Naive thymus-derived CD8-positive, alpha-beta T cell (primary cell): ENCODE results near the gene MYO10. TPM values are rescaled to one million over a fixed set of nuclear protein-coding genes. Genes with fewer than 3 reads are reported as not detected.
A peak's percentile ranks its signal among the peaks of the same experiment; 100 is the strongest.
"Not testable (repeated sequence)": the region's sequence is repeated elsewhere in the genome, so short reads cannot be mapped to it uniquely, and the experiment has no call there.

Experiments
- ATAC-seq, 2 donors: fragments of 150-1000 bp; cut with Tn5 transposase in 1 of 2; sonication (Bioruptor Pico), chemical (Tn5 transposase) in 1 of 2; 1 replicate in 1 of 2; 2 replicates in 1 of 2; pipeline ENCODE4 v1.10.0; 2021; ENCODE audit warnings: mild to moderate bottlenecking in 2 of 2, moderate library complexity in 2 of 2
- POLR2A ChIA-PET: fragments of 350-600 bp; sonication (Branson Sonifier 250); formaldehyde crosslinking; loops from one replicate; lab custom pipeline; 2021; ENCODE audit warnings: antibody characterized with exemption; lab: Charles Lee
- DNase-seq, 10 donors: peaks; one replicate each; pipeline versions ENCODE4 v3.0.0 to v3.0.0-alpha.2; 2020 to 2022
- H3K27ac Mint-ChIP-seq, 10 donors: one replicate each; pipeline ENCODE4 v1.8.0; 2020 to 2022; ENCODE audit warnings: mild to moderate bottlenecking in 10 of 10, mixed read lengths in 10 of 10, moderate library complexity in 4 of 10, inconsistent platforms in 1 of 10
- H3K27me3 Mint-ChIP-seq, 5 donors: one replicate each; pipeline ENCODE4 v1.8.0; 2021 to 2022; ENCODE audit warnings: mixed read lengths in 5 of 5
- H3K36me3 Mint-ChIP-seq, 3 donors: one replicate each; pipeline ENCODE4 v1.8.0; 2020 to 2022; ENCODE audit warnings: mixed read lengths in 3 of 3, mild to moderate bottlenecking in 2 of 3, inconsistent platforms in 1 of 3
- H3K4me1 Mint-ChIP-seq, 4 donors: one replicate each; pipeline ENCODE4 v1.8.0; 2021 to 2022; ENCODE audit warnings: mixed read lengths in 4 of 4
- H3K4me3 Mint-ChIP-seq, 10 donors: one replicate each; pipeline ENCODE4 v1.8.0; 2020 to 2022; ENCODE audit warnings: mild to moderate bottlenecking in 10 of 10, mixed read lengths in 10 of 10, moderate library complexity in 6 of 10, inconsistent platforms in 1 of 10
- H3K9me3 Mint-ChIP-seq, 9 donors: one replicate each; pipeline ENCODE4 v1.8.0; 2020 to 2022; ENCODE audit warnings: mixed read lengths in 9 of 9, mild to moderate bottlenecking in 3 of 9, inconsistent platforms in 1 of 9, moderate library complexity in 1 of 9
- polyA plus RNA-seq, 3 donors: library from polyadenylated mRNA; unstranded; fragments of 300-500 nt; fragmentation: Illumina TruSeq; gene quantifications; one replicate each; pipeline ENCODE4 v1.2.3, GENCODE V29; 2021
- total RNA-seq, 8 experiments: library from RNA in 2 of 8; stranded (reverse) in 2 of 8; gene quantifications; one replicate each; pipeline ENCODE4 v1.2.3 and lab custom pipeline; 2021 to 2026

MYO10 gene
- total and polyA plus RNA-seq, 5 experiments from 2014 or later: 0.02 to 0.07 TPM; not detected in 3

- H3K27ac Mint-ChIP-seq: no peak overlapping the region
Measured at GRCh38 chr5:16740066-16740810, 195.8 kb downstream of the MYO10 start.

GRCh38 chr5:16738393-16738792, 197.7 kb downstream of the MYO10 start:
- ATAC-seq, H3K27ac Mint-ChIP-seq, DNase-seq, H3K36me3 Mint-ChIP-seq, H3K4me1 Mint-ChIP-seq, H3K4me3 Mint-ChIP-seq, H3K9me3 Mint-ChIP-seq, POLR2A ChIA-PET: not testable (repeated sequence)
- peaks cover 12 to 24% (median 15%) of the 10 kb centered on the region in 5 donors for H3K27me3 Mint-ChIP-seq

More at GRCh38 chr5:16740066-16740810, 195.8 kb downstream of the MYO10 start:
- no peak for ATAC-seq
- no peak overlapping the region for H3K4me3 Mint-ChIP-seq
- H3K36me3 Mint-ChIP-seq: no peaks in the 10 kb centered on the region
- DNase-seq: no peak
- POLR2A ChIA-PET: no interaction called here
- peaks cover 0 to 4% (median 0%) of the 10 kb centered on the region in 4 donors for H3K4me1 Mint-ChIP-seq
- H3K27me3 Mint-ChIP-seq: peaks cover 12 to 24% (median 15%) of the 10 kb centered on the region in 5 donors
- no peaks in the 10 kb centered on the region for H3K9me3 Mint-ChIP-seq

GRCh38 chr5:16737620-16738364, 198.3 kb downstream of the MYO10 start:
- POLR2A ChIA-PET: no interaction called here
- peaks cover 0 to 4% (median 0%) of the 10 kb centered on the region in 4 donors for H3K4me1 Mint-ChIP-seq
- no peaks in the 10 kb centered on the region for H3K9me3 Mint-ChIP-seq
- ATAC-seq (no peak), DNase-seq (no peak)
- no peaks in the 10 kb centered on the region for H3K36me3 Mint-ChIP-seq
- peaks cover 12 to 24% (median 15%) of the 10 kb centered on the region in 5 donors for H3K27me3 Mint-ChIP-seq
- no peak overlapping the region for H3K27ac Mint-ChIP-seq
- no peak overlapping the region for H3K4me3 Mint-ChIP-seq

GRCh38 chr5:16737209-16737608, 198.9 kb downstream of the MYO10 start:
- H3K4me3 Mint-ChIP-seq: no peak overlapping the region
- H3K36me3 Mint-ChIP-seq: peaks cover 0 to 3% (median 0%) of the 10 kb centered on the region in 3 donors
- peaks cover 12 to 24% (median 17%) of the 10 kb centered on the region in 5 donors for H3K27me3 Mint-ChIP-seq
- ATAC-seq (no peak), DNase-seq (no peak)
- H3K27ac Mint-ChIP-seq: no peak overlapping the region
- POLR2A ChIA-PET: no interaction called here
- peaks cover 0 to 4% (median 0%) of the 10 kb centered on the region in 4 donors for H3K4me1 Mint-ChIP-seq
- peaks cover 0 to 2% (median 0%) of the 10 kb centered on the region in 9 donors for H3K9me3 Mint-ChIP-seq

- peaks cover 0 to 3% (median 0%) of the 10 kb centered on the region in 3 donors for H3K36me3 Mint-ChIP-seq
- peaks cover 0 to 4% (median 0%) of the 10 kb centered on the region in 9 donors for H3K9me3 Mint-ChIP-seq
- no peak overlapping the region for H3K4me3 Mint-ChIP-seq
- no peak overlapping the region for H3K27ac Mint-ChIP-seq
- DNase-seq: no peak
- POLR2A ChIA-PET: no interaction called here
- ATAC-seq: no peak
- peaks cover 13 to 24% (median 17%) of the 10 kb centered on the region in 5 donors for H3K27me3 Mint-ChIP-seq
- H3K4me1 Mint-ChIP-seq: peaks cover 0 to 4% (median 0%) of the 10 kb centered on the region in 4 donors
Measured at GRCh38 chr5:16736158-16736995, 199.7 kb downstream of the MYO10 start.

GRCh38 chr5:16735101-16736060, 200.7 kb downstream of the MYO10 start:
- H3K9me3 Mint-ChIP-seq: peaks cover 0 to 4% (median 0%) of the 10 kb centered on the region in 9 donors
- peaks cover 0 to 3% (median 3%) of the 10 kb centered on the region in 3 donors for H3K36me3 Mint-ChIP-seq
- no peak overlapping the region for H3K27ac Mint-ChIP-seq
- peaks cover 15 to 26% (median 17%) of the 10 kb centered on the region in 5 donors for H3K27me3 Mint-ChIP-seq
- no peak for ATAC-seq
- H3K4me1 Mint-ChIP-seq: peaks cover 0 to 4% (median 0%) of the 10 kb centered on the region in 4 donors
- POLR2A ChIA-PET: no interaction called here
- DNase-seq: no peak
- no peak overlapping the region for H3K4me3 Mint-ChIP-seq

GRCh38 chr5:16733331-16734006, 202.6 kb downstream of the MYO10 start:
- H3K4me1 Mint-ChIP-seq: peaks cover 0 to 4% (median 0%) of the 10 kb centered on the region in 4 donors
- H3K27me3 Mint-ChIP-seq: peaks cover 13 to 22% (median 15%) of the 10 kb centered on the region in 5 donors
- H3K36me3 Mint-ChIP-seq: peaks cover 0 to 3% (median 3%) of the 10 kb centered on the region in 3 donors
- no peak overlapping the region for H3K4me3 Mint-ChIP-seq
- no peak overlapping the region for H3K27ac Mint-ChIP-seq
- DNase-seq (no peak), ATAC-seq (no peak)
- POLR2A ChIA-PET: no interaction called here
- H3K9me3 Mint-ChIP-seq: peaks cover 0 to 10% (median 0%) of the 10 kb centered on the region in 9 donors

GRCh38 chr5:16732356-16732755, 203.7 kb downstream of the MYO10 start:
- Mint-ChIP-seq H3K4me3 (no peak overlapping the region), H3K4me1 (peaks cover 2 to 7% (median 4%) of the 10 kb centered on the region in 4 donors), H3K27ac (no peak overlapping the region), H3K9me3 (peaks cover 0 to 10% (median 0%) of the 10 kb centered on the region in 9 donors), H3K36me3 (peaks cover 0 to 3% (median 3%) of the 10 kb centered on the region in 3 donors), H3K27me3 (peaks cover 6 to 16% (median 11%) of the 10 kb centered on the region in 5 donors)
- ATAC-seq (no peak), DNase-seq (no peak)
- POLR2A ChIA-PET: no interaction called here

- H3K9me3 Mint-ChIP-seq: peaks cover 0 to 11% (median 3%) of the 10 kb centered on the region in 9 donors
- H3K4me3 Mint-ChIP-seq: no peak overlapping the region
- POLR2A ChIA-PET: no interaction called here
- peaks cover 5 to 10% (median 7%) of the 10 kb centered on the region in 5 donors for H3K27me3 Mint-ChIP-seq
- peaks cover 0 to 3% (median 3%) of the 10 kb centered on the region in 3 donors for H3K36me3 Mint-ChIP-seq
- DNase-seq (no peak), ATAC-seq (no peak)
- H3K27ac Mint-ChIP-seq: no peak overlapping the region
- H3K4me1 Mint-ChIP-seq: peaks cover 0 to 17% (median 13%) of the 10 kb centered on the region in 4 donors
Measured at GRCh38 chr5:16727755-16728325, 208.2 kb downstream of the MYO10 start.

- H3K36me3 Mint-ChIP-seq: peaks cover 0 to 3% (median 0%) of the 10 kb centered on the region in 3 donors
- peaks cover 2 to 10% (median 9%) of the 10 kb centered on the region in 5 donors for H3K27me3 Mint-ChIP-seq
- peak overlapping the region in 3 of 10 donors; percentile 18 to 24 (median 23) for H3K4me3 Mint-ChIP-seq
- POLR2A ChIA-PET: no interaction called here
- peak overlapping the region in 3 of 10 donors; percentile 5 to 35 (median 35) for H3K27ac Mint-ChIP-seq
- H3K9me3 Mint-ChIP-seq: peaks cover 0 to 11% (median 3%) of the 10 kb centered on the region in 9 donors
- DNase-seq (peak in 5 of 10 donors; percentile 20 to 65 (median 30)), ATAC-seq (peak; percentile 17 to 76)
- peaks cover 0 to 17% (median 13%) of the 10 kb centered on the region in 4 donors for H3K4me1 Mint-ChIP-seq
Measured at GRCh38 chr5:16726538-16726946, 209.5 kb downstream of the MYO10 start.
